Measurements from ENCODE around the gene IGLL5.

Gene IGLL5

GRCh38 chr22:22941831-22942510, 54.4 kb downstream of the IGLL5 start:
- DNase-seq, result no peak

- DNase-seq, result peak; percentile 78
Observed at GRCh38 chr22:22942511-22943329, 55.1 kb downstream of the IGLL5 start.

- no peak for DNase-seq
Observed at GRCh38 chr22:22943521-22944267, 56.1 kb downstream of the IGLL5 start.

GRCh38 chr22:22944268-22944985, 56.8 kb downstream of the IGLL5 start:
- DNase-seq, result no peak

- no peak for DNase-seq
Observed at GRCh38 chr22:22945195-22945594, 57.6 kb downstream of the IGLL5 start.

Measured in CD4-positive, alpha-beta T cell treated with Interleukin-10 for 1 hour (primary cell).